ENCODE data around the gene SLC20A1. TPM values are rescaled to one million over a fixed set of nuclear protein-coding genes. Genes with fewer than 3 reads are reported as not detected.
A peak's percentile ranks its signal among the peaks of the same experiment; 100 is the strongest.

Gene SLC20A1
- total RNA-seq, 6 experiments from 2014 or later = 147 to 225 (median 195) TPM

GRCh38 chr2:112627060-112628040 is 18.4 kb upstream of the SLC20A1 start:
- Mint-ChIP-seq H3K4me1 (ENCODE audit: low read depth) (peaks cover 92% of the 10 kb centered on the region), H3K9me3 (no peaks in the 10 kb centered on the region), H3K36me3 (ENCODE audit: low read depth) (no peaks in the 10 kb centered on the region), H3K4me3 (peak overlapping the region; percentile 86), H3K27ac (peak overlapping the region; percentile 90), H3K27me3 (ENCODE audit: insufficient read depth) (peaks cover 3% of the 10 kb centered on the region)
- TF ChIP-seq CTCF (IDR thresholded peaks at IDR 0.05) = no peak
- DNase-seq = peak; percentile 96

GRCh38 chr2:112629224-112629623 is 16.5 kb upstream of the SLC20A1 start:
- peak overlapping the region; percentile 90 for H3K27ac Mint-ChIP-seq
- peak overlapping the region; percentile 45 for H3K4me3 Mint-ChIP-seq
- TF ChIP-seq CTCF (IDR thresholded peaks at IDR 0.05) = no peak
- DNase-seq = no peak
- peaks cover 3% of the 10 kb centered on the region for H3K27me3 Mint-ChIP-seq (ENCODE audit: insufficient read depth)
- no peaks in the 10 kb centered on the region for H3K9me3 Mint-ChIP-seq
- peaks cover 80% of the 10 kb centered on the region for H3K4me1 Mint-ChIP-seq (ENCODE audit: low read depth)
- H3K36me3 Mint-ChIP-seq (ENCODE audit: low read depth) = no peaks in the 10 kb centered on the region

- H3K36me3 Mint-ChIP-seq (ENCODE audit: low read depth) = no peaks in the 10 kb centered on the region
- H3K27ac Mint-ChIP-seq = peak overlapping the region; percentile 90
- peaks cover 74% of the 10 kb centered on the region for H3K4me1 Mint-ChIP-seq (ENCODE audit: low read depth)
Observed at GRCh38 chr2:112629823-112630222, 15.9 kb upstream of the SLC20A1 start.

GRCh38 chr2:112630268-112630667 is 15.5 kb upstream of the SLC20A1 start:
- DNase-seq = no peak
- Mint-ChIP-seq H3K27me3 (ENCODE audit: insufficient read depth) (peaks cover 3% of the 10 kb centered on the region), H3K27ac (peak overlapping the region; percentile 90), H3K4me3 (peak overlapping the region; percentile 83; the same call in 1 of the 2 replicates), H3K9me3 (no peaks in the 10 kb centered on the region), H3K4me1 (ENCODE audit: low read depth) (peaks cover 70% of the 10 kb centered on the region), H3K36me3 (ENCODE audit: low read depth) (no peaks in the 10 kb centered on the region)
- no peak for TF ChIP-seq CTCF (IDR thresholded peaks at IDR 0.05)

More at GRCh38 chr2:112629823-112630222, 15.9 kb upstream of the SLC20A1 start:
- no peak for TF ChIP-seq CTCF (IDR thresholded peaks at IDR 0.05)
- DNase-seq = no peak
- peaks cover 3% of the 10 kb centered on the region for H3K27me3 Mint-ChIP-seq (ENCODE audit: insufficient read depth)
- H3K4me3 Mint-ChIP-seq = peak overlapping the region; percentile 45
- H3K9me3 Mint-ChIP-seq = no peaks in the 10 kb centered on the region

DNA sequence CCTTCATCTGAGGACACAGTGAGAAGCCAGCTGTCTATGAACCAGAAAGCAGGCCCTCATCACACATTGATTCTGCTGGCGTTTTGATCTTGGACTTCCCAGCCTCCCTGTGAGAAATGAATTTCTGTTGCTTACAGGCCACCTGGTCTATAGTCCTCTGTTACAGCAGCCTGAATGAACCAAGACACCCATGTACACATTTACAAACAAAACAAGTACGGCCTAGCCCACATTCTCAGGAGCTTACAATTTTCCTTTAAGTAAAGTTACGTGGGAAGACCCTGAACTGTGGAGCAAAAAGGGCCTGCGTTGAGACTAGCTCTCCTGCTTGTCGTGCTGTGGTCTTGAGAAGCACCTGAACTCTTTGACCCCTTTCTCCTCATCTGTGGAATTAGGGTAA is 12.0 kb upstream of the SLC20A1 start:
- H3K27ac Mint-ChIP-seq = no peak overlapping the region
- no peaks in the 10 kb centered on the region for H3K36me3 Mint-ChIP-seq (ENCODE audit: low read depth)
- no peaks in the 10 kb centered on the region for H3K9me3 Mint-ChIP-seq
- H3K27me3 Mint-ChIP-seq (ENCODE audit: insufficient read depth) = peaks cover 3% of the 10 kb centered on the region
- no peak for TF ChIP-seq CTCF (IDR thresholded peaks at IDR 0.05)
- H3K4me3 Mint-ChIP-seq = no peak overlapping the region
- H3K4me1 Mint-ChIP-seq (ENCODE audit: low read depth) = peaks cover 41% of the 10 kb centered on the region
- DNase-seq = no peak

All from HFFc6 (cell line).